Activated CD4-positive, alpha-beta T cell treated with anti-CD3 and anti-CD28 coated beads, Interleukin-2, amount 50 U/mL, for 16 hours (primary cell): ENCODE results near the gene FAM200B.
"Not testable (repeated sequence)": the region's sequence is repeated elsewhere in the genome, so short reads cannot be mapped to it uniquely, and the experiment has no call there.

Source experiments
- DNase-seq: peaks from one replicate; pipeline ENCODE4 v3.0.0-alpha.2; 2020

The FAM200B gene

GRCh38 chr4:15696866-15697265, 15.2 kb downstream of the FAM200B start:
- no peak for DNase-seq

GRCh38 chr4:15702941-15703403, 21.3 kb downstream of the FAM200B start, which contains the start of gene BST1:
BST1 (plus strand) TSS chr4:15703065; CDS start chr4:15703145, 80 bp downstream.
- peak; percentile 35 for DNase-seq

GRCh38 chr4:15703439-15703838, 21.8 kb downstream of the FAM200B start:
- no peak for DNase-seq

- DNase-seq, result no peak
Measured at GRCh38 chr4:15704129-15704528, 22.5 kb downstream of the FAM200B start.

- DNase-seq, result no peak
Measured at GRCh38 chr4:15706646-15707362, 25.2 kb downstream of the FAM200B start.

GRCh38 chr4:15707363-15707715, 25.7 kb downstream of the FAM200B start:
- DNase-seq, result no peak

GRCh38 chr4:15711762-15712161, 30.1 kb downstream of the FAM200B start:
- DNase-seq, result no peak

GRCh38 chr4:15712214-15712613, 30.6 kb downstream of the FAM200B start:
- DNase-seq, result no peak

- no peak for DNase-seq
Measured at GRCh38 chr4:15714141-15714540, 32.5 kb downstream of the FAM200B start.

GRCh38 chr4:15714646-15715435, 33.2 kb downstream of the FAM200B start:
- DNase-seq, result no peak

GRCh38 chr4:15716115-15716514, 34.5 kb downstream of the FAM200B start:
- no peak for DNase-seq

- no peak for DNase-seq
Measured at GRCh38 chr4:15717086-15717485, 35.5 kb downstream of the FAM200B start.

- no peak for DNase-seq
Measured at GRCh38 chr4:15717657-15718416, 36.2 kb downstream of the FAM200B start.

GRCh38 chr4:15718465-15718864, 36.8 kb downstream of the FAM200B start:
- DNase-seq, result no peak

- no peak for DNase-seq
Measured at GRCh38 chr4:15718959-15719358, 37.3 kb downstream of the FAM200B start.

- DNase-seq, result no peak
Measured at GRCh38 chr4:15719506-15719905, 37.9 kb downstream of the FAM200B start.

GRCh38 chr4:15720851-15721250, 39.2 kb downstream of the FAM200B start:
- DNase-seq, result no peak

- no peak for DNase-seq
Measured at GRCh38 chr4:15725608-15726007, 44.0 kb downstream of the FAM200B start.

- peak; percentile 59 for DNase-seq
Measured at GRCh38 chr4:15729910-15730533, 48.4 kb downstream of the FAM200B start.

- not testable (repeated sequence) for DNase-seq
Measured at GRCh38 chr4:15733061-15733460, 51.4 kb downstream of the FAM200B start.

GRCh38 chr4:15735536-15735935, 53.9 kb downstream of the FAM200B start:
- no peak for DNase-seq

GRCh38 chr4:15736514-15737050, 55.0 kb downstream of the FAM200B start:
- DNase-seq, result no peak

GRCh38 chr4:15737255-15737654, 55.6 kb downstream of the FAM200B start:
- DNase-seq, result no peak
